HCT116 (cell line): Measurements from ENCODE around the gene RAP2B.

Experiments used
- ATF3 ChIP-seq: IDR thresholded peaks from 2 replicates; pipeline ENCODE4 v1.6.1; 2012
- CEBPB ChIP-seq: IDR thresholded peaks from 2 replicates; pipeline ENCODE4 v1.6.1; 2012; ENCODE audit warnings: low read depth
- CTCF ChIP-seq, 3 experiments: fragments of 200-600 bp in 1 of 3; sonication (generic) in 1 of 3; IDR thresholded peaks in 2 of 3; conservative IDR thresholded peaks in 1 of 3; 2 replicates each; pipeline ENCODE4 v1.5.1; 2012 to 2017; ENCODE audit warnings: low read depth in 2 of 3, low read length in 2 of 3, antibody characterized with exemption in 1 of 3, borderline replicate concordance in 1 of 3, control low read depth in 1 of 3, mild to moderate bottlenecking in 1 of 3, mixed read lengths in 1 of 3, mixed run types in 1 of 3, moderate library complexity in 1 of 3; ENCODE audit not compliant: insufficient read depth in 1 of 3
- EZH2 ChIP-seq: fragments of 200-600 bp; sonication (generic); IDR thresholded peaks from 2 replicates; pipeline ENCODE4 v1.6.1; 2017; ENCODE audit warnings: antibody characterized with exemption, mixed run types
- POLR2A ChIP-seq: IDR thresholded peaks from 2 replicates; pipeline ENCODE4 v1.7.0; 2011; ENCODE audit warnings: borderline replicate concordance; ENCODE audit not compliant: insufficient read depth, insufficient read length; ENCODE audit errors: extremely low read depth
- POLR2AphosphoS5 ChIP-seq: IDR thresholded peaks from 2 replicates; pipeline ENCODE4 v1.6.1; 2011; ENCODE audit warnings: mild to moderate bottlenecking, low read depth, low read length, moderate library complexity
- REST ChIP-seq: IDR thresholded peaks from 2 replicates; pipeline ENCODE4 v1.6.1; 2012; ENCODE audit warnings: low read depth
- SP1 ChIP-seq: IDR thresholded peaks from 2 replicates; pipeline ENCODE4 v1.6.1; 2012; ENCODE audit warnings: low read depth
- SRF ChIP-seq: IDR thresholded peaks from 2 replicates; pipeline ENCODE4 v1.6.1; 2012; ENCODE audit warnings: low read depth
- TCF7L2 ChIP-seq: IDR thresholded peaks from 2 replicates; pipeline ENCODE4 v1.7.0; 2011; ENCODE audit warnings: borderline replicate concordance, inconsistent platforms; ENCODE audit not compliant: insufficient read depth, insufficient read length; ENCODE audit errors: extremely low read depth
- YY1 ChIP-seq: IDR thresholded peaks from 2 replicates; pipeline ENCODE4 v1.6.1; 2011; ENCODE audit warnings: low read length, low read depth, moderate library complexity, mild to moderate bottlenecking; ENCODE audit not compliant: insufficient replicate concordance; ENCODE audit errors: extremely low read depth
- ZBTB33 ChIP-seq: IDR thresholded peaks from 2 replicates; pipeline ENCODE4 v1.6.1; 2011; ENCODE audit warnings: mild to moderate bottlenecking, low read length, moderate library complexity; ENCODE audit not compliant: insufficient replicate concordance; ENCODE audit errors: extremely low read depth
- ZFX ChIP-seq: fragments of 450-650 bp; IDR thresholded peaks from 2 replicates; pipeline ENCODE4 v1.6.1; 2017
- ZNF274 ChIP-seq: fragments of 200-500 bp; sonication (Bioruptor generic); IDR thresholded peaks from 2 replicates; pipeline ENCODE4 v1.6.1; 2014; ENCODE audit warnings: mild to moderate bottlenecking, low read depth, low read length, inconsistent platforms

- TF ChIP-seq CTCF (IDR thresholded peaks at IDR 0.05 in 2 of 3, conservative IDR thresholded peaks at IDR 0.05 in 1 of 3; ENCODE audit: borderline replicate concordance in 1 of 3, insufficient read depth in 1 of 3, low read depth in 2 of 3, low read length in 2 of 3) (no peak), EZH2 (no peak), POLR2A (peak; percentile 79), REST (no peak), ZBTB33 (no peak), YY1 (peak; percentile 78), ZFX (peak; percentile 78), SRF (no peak), ATF3 (no peak), ZNF274 (no peak), POLR2AphosphoS5 (peak; percentile 97), CEBPB (no peak), SP1 (no peak), TCF7L2 (no peak)
Observed at GRCh38 chr3:153161714-153162512, at the start of gene RAP2B.
